ENCODE data around the gene TRAF3IP3. TPM values are rescaled to one million over a fixed set of nuclear protein-coding genes. Genes with fewer than 3 reads are reported as not detected.

The TRAF3IP3 gene
- polyA plus RNA-seq, 1 donor from 2014 or later: not detected

DNA sequence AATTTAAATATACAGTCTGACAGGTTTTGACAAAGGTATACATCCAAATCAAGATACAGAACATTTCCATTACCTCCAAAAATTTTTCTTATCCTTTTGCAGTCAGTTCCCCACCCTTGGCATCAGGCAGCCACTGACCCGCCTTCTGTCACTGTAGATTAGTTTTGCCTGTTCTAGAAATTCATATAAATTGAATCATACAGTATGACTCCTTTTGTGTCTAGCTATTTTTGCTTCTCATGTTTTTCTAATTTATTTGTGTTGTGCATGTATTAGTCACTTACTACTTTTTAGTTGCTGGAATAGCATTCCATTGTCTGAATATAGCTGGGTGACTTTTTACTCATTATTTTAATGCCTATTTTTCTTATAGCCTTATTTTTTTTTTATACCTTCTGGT, 75.8 kb downstream of the TRAF3IP3 start:
- H3K36me3 ChIP-seq (ENCODE audit: insufficient read depth, low read length): no peaks in the 10 kb centered on the region
- no peaks in the 10 kb centered on the region for H4K20me1 ChIP-seq (ENCODE audit: insufficient read depth)
- no peaks in the 10 kb centered on the region for H3F3A ChIP-seq (ENCODE audit: insufficient read depth, low read length, poor library complexity, severe bottlenecking)
- no peak overlapping the region for H3K27ac ChIP-seq (ENCODE audit: low read length)
- H3K27me3 ChIP-seq (ENCODE audit: insufficient read depth, low read depth, low read length): no peaks in the 10 kb centered on the region
- no peak for TF ChIP-seq SMC3 (conservative IDR thresholded peaks at IDR 0.05; ENCODE audit: poor library complexity)
- TF ChIP-seq EP300 (conservative IDR thresholded peaks at IDR 0.05; ENCODE audit: poor library complexity, severe bottlenecking): no peak
- TF ChIP-seq, protein P1, sequence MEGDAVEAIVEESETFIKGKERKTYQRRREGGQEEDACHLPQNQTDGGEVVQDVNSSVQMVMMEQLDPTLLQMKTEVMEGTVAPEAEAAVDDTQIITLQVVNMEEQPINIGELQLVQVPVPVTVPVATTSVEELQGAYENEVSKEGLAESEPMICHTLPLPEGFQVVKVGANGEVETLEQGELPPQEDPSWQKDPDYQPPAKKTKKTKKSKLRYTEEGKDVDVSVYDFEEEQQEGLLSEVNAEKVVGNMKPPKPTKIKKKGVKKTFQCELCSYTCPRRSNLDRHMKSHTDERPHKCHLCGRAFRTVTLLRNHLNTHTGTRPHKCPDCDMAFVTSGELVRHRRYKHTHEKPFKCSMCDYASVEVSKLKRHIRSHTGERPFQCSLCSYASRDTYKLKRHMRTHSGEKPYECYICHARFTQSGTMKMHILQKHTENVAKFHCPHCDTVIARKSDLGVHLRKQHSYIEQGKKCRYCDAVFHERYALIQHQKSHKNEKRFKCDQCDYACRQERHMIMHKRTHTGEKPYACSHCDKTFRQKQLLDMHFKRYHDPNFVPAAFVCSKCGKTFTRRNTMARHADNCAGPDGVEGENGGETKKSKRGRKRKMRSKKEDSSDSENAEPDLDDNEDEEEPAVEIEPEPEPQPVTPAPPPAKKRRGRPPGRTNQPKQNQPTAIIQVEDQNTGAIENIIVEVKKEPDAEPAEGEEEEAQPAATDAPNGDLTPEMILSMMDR (IDR thresholded peaks at IDR 0.05; ENCODE audit: poor library complexity, severe bottlenecking): no peak
- no peak for TF ChIP-seq RAD21 (conservative IDR thresholded peaks at IDR 0.05)
- TF ChIP-seq POLR2AphosphoS5 (IDR thresholded peaks at IDR 0.05): no peak
- no peak for TF ChIP-seq MXI1 (conservative IDR thresholded peaks at IDR 0.05; ENCODE audit: poor library complexity, severe bottlenecking)
- TF ChIP-seq, protein P2, sequence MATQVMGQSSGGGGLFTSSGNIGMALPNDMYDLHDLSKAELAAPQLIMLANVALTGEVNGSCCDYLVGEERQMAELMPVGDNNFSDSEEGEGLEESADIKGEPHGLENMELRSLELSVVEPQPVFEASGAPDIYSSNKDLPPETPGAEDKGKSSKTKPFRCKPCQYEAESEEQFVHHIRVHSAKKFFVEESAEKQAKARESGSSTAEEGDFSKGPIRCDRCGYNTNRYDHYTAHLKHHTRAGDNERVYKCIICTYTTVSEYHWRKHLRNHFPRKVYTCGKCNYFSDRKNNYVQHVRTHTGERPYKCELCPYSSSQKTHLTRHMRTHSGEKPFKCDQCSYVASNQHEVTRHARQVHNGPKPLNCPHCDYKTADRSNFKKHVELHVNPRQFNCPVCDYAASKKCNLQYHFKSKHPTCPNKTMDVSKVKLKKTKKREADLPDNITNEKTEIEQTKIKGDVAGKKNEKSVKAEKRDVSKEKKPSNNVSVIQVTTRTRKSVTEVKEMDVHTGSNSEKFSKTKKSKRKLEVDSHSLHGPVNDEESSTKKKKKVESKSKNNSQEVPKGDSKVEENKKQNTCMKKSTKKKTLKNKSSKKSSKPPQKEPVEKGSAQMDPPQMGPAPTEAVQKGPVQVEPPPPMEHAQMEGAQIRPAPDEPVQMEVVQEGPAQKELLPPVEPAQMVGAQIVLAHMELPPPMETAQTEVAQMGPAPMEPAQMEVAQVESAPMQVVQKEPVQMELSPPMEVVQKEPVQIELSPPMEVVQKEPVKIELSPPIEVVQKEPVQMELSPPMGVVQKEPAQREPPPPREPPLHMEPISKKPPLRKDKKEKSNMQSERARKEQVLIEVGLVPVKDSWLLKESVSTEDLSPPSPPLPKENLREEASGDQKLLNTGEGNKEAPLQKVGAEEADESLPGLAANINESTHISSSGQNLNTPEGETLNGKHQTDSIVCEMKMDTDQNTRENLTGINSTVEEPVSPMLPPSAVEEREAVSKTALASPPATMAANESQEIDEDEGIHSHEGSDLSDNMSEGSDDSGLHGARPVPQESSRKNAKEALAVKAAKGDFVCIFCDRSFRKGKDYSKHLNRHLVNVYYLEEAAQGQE (IDR thresholded peaks at IDR 0.05; ENCODE audit: borderline replicate concordance): no peak
- no peak for TF ChIP-seq EZH2 (IDR thresholded peaks at IDR 0.05; ENCODE audit: borderline replicate concordance, insufficient read depth, low read length, poor library complexity, severe bottlenecking)
- no peak for TF ChIP-seq TAF1 (IDR thresholded peaks at IDR 0.05; ENCODE audit: low read depth)
- no peaks in the 10 kb centered on the region for H3K9me2 ChIP-seq (ENCODE audit: insufficient read depth, low read length)
- H2AFZ ChIP-seq (ENCODE audit: low read depth, low read length): no peak overlapping the region
- H3K4me2 ChIP-seq (ENCODE audit: low read length): no peak overlapping the region
- H3K9me3 ChIP-seq (ENCODE audit: low read length): no peaks in the 10 kb centered on the region
- no peak overlapping the region for H3K4me3 ChIP-seq (ENCODE audit: low read length)
- H3K9ac ChIP-seq (ENCODE audit: low read length): no peak overlapping the region
- no peaks in the 10 kb centered on the region for H3K79me2 ChIP-seq (replicated peaks; ENCODE audit: insufficient read depth, low read length)

Other genes starting within 250 kb of the TRAF3IP3 start
- gene CAMK1G, start 172.3 kb upstream of the TRAF3IP3 start, polyA plus RNA-seq: 3.0 and 6.1 TPM in 2 replicates
- 4.6 and 5.8 TPM in 2 replicates for gene LAMB3, start 103.6 kb upstream of the TRAF3IP3 start, polyA plus RNA-seq
- gene G0S2, start 80.6 kb upstream of the TRAF3IP3 start, polyA plus RNA-seq: 0.33 TPM in 1 of 2 replicates, not detected in the other
- not detected in 2 replicates for gene HSD11B1, start 51.2 kb upstream of the TRAF3IP3 start, polyA plus RNA-seq
- 1.4 and 2.8 TPM in 2 replicates for gene C1orf74, start 28.5 kb downstream of the TRAF3IP3 start, polyA plus RNA-seq
- gene IRF6, start 50.1 kb downstream of the TRAF3IP3 start, polyA plus RNA-seq: not detected in 2 replicates
- gene UTP25, start 71.9 kb downstream of the TRAF3IP3 start, polyA plus RNA-seq: 6.1 and 6.2 TPM in 2 replicates
- gene SYT14, start 182.2 kb downstream of the TRAF3IP3 start, polyA plus RNA-seq: 20.1 and 21.9 TPM in 2 replicates

All from neural cell (in vitro differentiated cells).